Omental fat pad (tissue), 4 donors: ENCODE results near the gene CDK1. TPM values are rescaled to one million over a fixed set of nuclear protein-coding genes. Genes with fewer than 3 reads are reported as not detected.

ENCODE experiments used
- ATAC-seq: fragments of 150-250 bp; one replicate; pipeline ENCODE4 v1.9.1; 2016; ENCODE audit warnings: mild to moderate bottlenecking, moderate library complexity; ENCODE audit not compliant: low FRiP score
- DNase-seq: peaks from one replicate; pipeline ENCODE4 v3.0.0-alpha.2; 2019; ENCODE audit warnings: low spot score
- CTCF ChIP-seq, 3 donors: fragments of 450-650 bp; IDR thresholded peaks; one replicate each; pipeline ENCODE4 v1.5.1; 2016 to 2017; ENCODE audit warnings: antibody characterized with exemption in 3 of 3, mild to moderate bottlenecking in 3 of 3, moderate library complexity in 2 of 3
- total RNA-seq, 4 donors: library from RNA; depleted of rRNA; stranded (reverse); fragments of >200 nt; gene quantifications; one replicate each; pipeline ENCODE4 v1.1.0, GENCODE V29; 2016

Gene CDK1
- total RNA-seq, 4 donors from 2014 or later = 1.9 to 9.1 (median 5.0) TPM

GRCh38 chr10:60819271-60819670 is 41.0 kb downstream of the CDK1 start:
- TF ChIP-seq CTCF (IDR thresholded peaks at IDR 0.05) = no peak
- ATAC-seq (no peak), DNase-seq (no peak)

- no peak for ATAC-seq
- TF ChIP-seq CTCF (IDR thresholded peaks at IDR 0.05) = no peak
These were observed 41.9 kb downstream of the CDK1 start for GRCh38 chr10:60820093-60820754.

GRCh38 chr10:60821656-60822055 is 43.4 kb downstream of the CDK1 start:
- ATAC-seq (no peak), DNase-seq (no peak)
- TF ChIP-seq CTCF (IDR thresholded peaks at IDR 0.05) = no peak

More at GRCh38 chr10:60820093-60820754, 41.9 kb downstream of the CDK1 start:
- no peak for DNase-seq

GRCh38 chr10:60822809-60823208 is 44.5 kb downstream of the CDK1 start:
- no peak for TF ChIP-seq CTCF (IDR thresholded peaks at IDR 0.05)
- DNase-seq = no peak
- no peak for ATAC-seq

- ATAC-seq (no peak), DNase-seq (no peak)
- no peak for TF ChIP-seq CTCF (IDR thresholded peaks at IDR 0.05)
These were observed 45.0 kb downstream of the CDK1 start for GRCh38 chr10:60823324-60823723.

GRCh38 chr10:60825520-60825919 is 47.2 kb downstream of the CDK1 start:
- TF ChIP-seq CTCF (IDR thresholded peaks at IDR 0.05) = no peak
- DNase-seq = no peak
- ATAC-seq = no peak

- no peak for TF ChIP-seq CTCF (IDR thresholded peaks at IDR 0.05)
- ATAC-seq = peak; percentile 79
- DNase-seq = no peak
These were observed 49.7 kb downstream of the CDK1 start for GRCh38 chr10:60827791-60828488.
